Endothelial cell of umbilical vein (primary cell): Measurements from ENCODE around the gene PHACTR1. TPM values are rescaled to one million over a fixed set of nuclear protein-coding genes. Genes with fewer than 3 reads are reported as not detected.

Source experiments
- BruUV-seq: library from RNA; stranded (reverse); fragments of 400-500 nt; replicated peaks from 2 replicates; lab custom pipeline; 2021; lab: Mats Ljungman, UMichigan
- CTCF ChIA-PET: fragments of 300-600, 350-600 bp; sonication (Branson Sonifier 250); formaldehyde crosslinking; loops from one replicate; lab custom pipeline; 2021; ENCODE audit warnings: antibody characterized with exemption, inconsistent platforms; lab: Charles Lee
- POLR2A ChIA-PET: fragments of 300-600, 350-600 bp; sonication (Branson Sonifier 250); formaldehyde crosslinking; loops from one replicate; lab custom pipeline; 2021; ENCODE audit warnings: antibody characterized with exemption, inconsistent platforms; lab: Charles Lee
- DNase-seq: peaks from one replicate; pipeline ENCODE4 v3.0.0-alpha.2; 2011; ENCODE audit warnings: low read depth, low spot score
- FAIRE-seq: peaks from 2 replicates; lab custom pipeline; 2011; peaks lifted over from hg19 to GRCh38; lab: Jason Lieb, UNC
- H2AFZ ChIP-seq: 2 replicates; pipeline ENCODE4 v1.6.0; 2012; ENCODE audit warnings: low read depth, low read length, control low read depth, inconsistent platforms
- H3K27ac ChIP-seq: 2 replicates; pipeline ENCODE4 v1.5.1; 2011; ENCODE audit warnings: low read depth, mild to moderate bottlenecking, control low read depth, low read length, moderate library complexity; ENCODE audit not compliant: insufficient read depth
- H3K27me3 ChIP-seq, 2 experiments: 2 replicates each; pipeline versions ENCODE4 v1.6.0 to v1.6.1; 2011; ENCODE audit warnings: low read length in 2 of 2, mixed read lengths in 1 of 2; ENCODE audit not compliant: control insufficient read depth in 2 of 2, insufficient read depth in 2 of 2
- H3K36me3 ChIP-seq, 2 experiments: 2 replicates in 1 of 2; 3 replicates in 1 of 2; pipeline ENCODE4 v1.5.1; 2011; ENCODE audit warnings: low read length in 2 of 2, mild to moderate bottlenecking in 1 of 2, moderate library complexity in 1 of 2; ENCODE audit not compliant: control insufficient read depth in 2 of 2, insufficient read depth in 2 of 2; ENCODE audit errors: extremely low read depth in 1 of 2
- H3K4me1 ChIP-seq: 3 replicates; pipeline ENCODE4 v1.5.1; 2011; ENCODE audit warnings: mild to moderate bottlenecking, low read length; ENCODE audit not compliant: control insufficient read depth, insufficient read depth; ENCODE audit errors: extremely low read depth
- H3K4me2 ChIP-seq: 2 replicates; pipeline ENCODE4 v1.6.1; 2011; ENCODE audit warnings: low read length, control low read depth, mixed read lengths; ENCODE audit not compliant: insufficient read depth
- H3K4me3 ChIP-seq, 3 experiments: fragments of 200-600 bp in 1 of 3; sonication (generic), shearing (Covaris generic) in 1 of 3; replicated peaks in 1 of 3; 2 replicates each; pipeline ENCODE4 v1.5.1; 2011 to 2016; ENCODE audit warnings: control low read depth in 3 of 3, low read length in 3 of 3, mild to moderate bottlenecking in 2 of 3, inconsistent platforms in 1 of 3, low read depth in 1 of 3, moderate library complexity in 1 of 3; ENCODE audit not compliant: insufficient read depth in 1 of 3
- H3K79me2 ChIP-seq: 2 replicates; pipeline ENCODE4 v1.6.0; 2012; ENCODE audit warnings: low read length, inconsistent platforms; ENCODE audit not compliant: control insufficient read depth, insufficient read depth
- H3K9ac ChIP-seq: replicated peaks from 2 replicates; pipeline ENCODE3; 2011; ENCODE audit warnings: low read length, control low read depth; ENCODE audit not compliant: insufficient read depth; ENCODE audit errors: extremely low read depth
- H3K9me1 ChIP-seq: replicated peaks from 3 replicates; pipeline ENCODE4 v1.6.0; 2011; ENCODE audit warnings: mild to moderate bottlenecking, low read length; ENCODE audit not compliant: control insufficient read depth, insufficient read depth; ENCODE audit errors: extremely low read depth
- H3K9me3 ChIP-seq: replicated peaks from 2 replicates; pipeline ENCODE4 v1.5.1; 2012; ENCODE audit warnings: low read length, inconsistent platforms; ENCODE audit not compliant: control insufficient read depth, insufficient read depth
- H4K20me1 ChIP-seq: replicated peaks from 2 replicates; pipeline ENCODE3; 2011; ENCODE audit warnings: mild to moderate bottlenecking, low read length; ENCODE audit not compliant: control insufficient read depth, insufficient read depth; ENCODE audit errors: extremely low read depth
- CTCF ChIP-seq, 2 donors: IDR thresholded peaks; 1 replicate in 1 of 2; 2 replicates in 1 of 2; pipeline ENCODE4 v1.5.1; 2011; ENCODE audit warnings: low read length in 2 of 2, mild to moderate bottlenecking in 2 of 2, moderate library complexity in 2 of 2, control low read depth in 1 of 2, inconsistent platforms in 1 of 2, low read depth in 1 of 2; ENCODE audit not compliant: insufficient read depth in 1 of 2; ENCODE audit errors: extremely low read depth in 1 of 2
- EZH2 ChIP-seq: IDR thresholded peaks from 2 replicates; pipeline ENCODE4 v1.6.1; 2012; ENCODE audit warnings: borderline replicate concordance, low read depth, mild to moderate bottlenecking, moderate library complexity, low read length, inconsistent platforms; ENCODE audit not compliant: severe bottlenecking
- FOS ChIP-seq: IDR thresholded peaks from 2 replicates; pipeline ENCODE4 v1.6.1; 2011; ENCODE audit warnings: mild to moderate bottlenecking, low read length, moderate library complexity, borderline replicate concordance; ENCODE audit not compliant: insufficient read depth
- GATA2 ChIP-seq: IDR thresholded peaks from 2 replicates; pipeline ENCODE4 v1.7.0; 2011; ENCODE audit warnings: low read depth, mild to moderate bottlenecking, moderate library complexity, mixed read lengths, low read length; ENCODE audit not compliant: insufficient read length, insufficient read depth
- JUN ChIP-seq: IDR thresholded peaks from 2 replicates; pipeline ENCODE4 v1.6.1; 2011; ENCODE audit warnings: borderline replicate concordance, low read depth; ENCODE audit not compliant: insufficient read length, insufficient read depth
- MYC ChIP-seq: IDR thresholded peaks from one replicate; pipeline ENCODE4 v1.6.1; 2011; ENCODE audit warnings: mild to moderate bottlenecking, low read depth, low read length
- POLR2A ChIP-seq: IDR thresholded peaks from 2 replicates; pipeline ENCODE4 v1.6.1; 2012; ENCODE audit warnings: low read depth, mild to moderate bottlenecking, control low read depth, low read length
- POLR2AphosphoS5 ChIP-seq: IDR thresholded peaks from 2 replicates; pipeline ENCODE4 v1.6.1; 2012; ENCODE audit warnings: low read depth, mild to moderate bottlenecking, control low read depth, low read length, moderate library complexity; ENCODE audit not compliant: insufficient read depth
- dilution Hi-C: fragments of 300-500 bp; cut with MboI; formaldehyde crosslinking; loops from one replicate; pipeline ENCODE4 v1.15.0; 2019; ENCODE audit warnings: low sequenced_read_pairs; ENCODE audit not compliant: extremely low pct_ligation_motif_present
- intact Hi-C: fragments of 100-400 bp; cut with micrococcal nuclease; formaldehyde crosslinking; loops from one replicate; pipeline ENCODE4 v1.10.0; 2022
- polyA plus RNA-seq, 4 experiments: library from polyadenylated mRNA; depleted of rRNA in 3 of 4; stranded (reverse) in 3 of 4; unstranded in 1 of 4; fragments of >200 nt; gene quantifications; 2 replicates each; pipeline versions ENCODE4 v1.2.1 to v1.2.3, GENCODE V29; 2011 to 2012; ENCODE audit warnings: missing spikeins in 1 of 4
- total RNA-seq: library from RNA; stranded (reverse); gene quantifications from 2 replicates; pipeline ENCODE4 v1.2.3, GENCODE V29; 2021
- TF ChIP-seq, protein P1 (sequence below): IDR thresholded peaks from 2 replicates; pipeline ENCODE4 v1.6.1; 2011; ENCODE audit not compliant: insufficient read depth, insufficient read length

PHACTR1 gene
- total and polyA plus RNA-seq, 2 donors (not counting 3 experiments of a cell fraction or from before 2014, with no cell fraction given): 2.4 to 23.2 TPM

- H3K4me3 ChIP-seq: no peak overlapping the region
- no peak overlapping the region for H3K27ac ChIP-seq
- POLR2A ChIA-PET: no interaction called here
- no peaks in the 10 kb centered on the region for H3K9me1 ChIP-seq
- no peak overlapping the region for H2AFZ ChIP-seq
- intact Hi-C loops: loop anchor here (10.0 kb wide), 2 partner anchors 215 to 395 kb away; no protein-coding TSS in a partner anchor
- CTCF ChIA-PET: interaction anchor here (0.6 to 4.9 kb wide), 8 partner anchors 10 to 421 kb away, joined by 3 to 98 read pairs (median 8); partner anchors contain the start of gene TBC1D7
- H3K36me3 ChIP-seq: no peaks in the 10 kb centered on the region
- FAIRE-seq (no peak), DNase-seq (no peak)
- dilution Hi-C loops: no loop called here
- H4K20me1 ChIP-seq: no peaks in the 10 kb centered on the region
- H3K4me1 ChIP-seq: no peaks in the 10 kb centered on the region
- H3K9me3 ChIP-seq: no peaks in the 10 kb centered on the region
- BruUV-seq: no TSS peak
- no peak overlapping the region for H3K4me2 ChIP-seq
- no peak for TF ChIP-seq MYC
- no peak for TF ChIP-seq POLR2A
- no peak for TF ChIP-seq FOS
- no peak for TF ChIP-seq EZH2
- no peak for TF ChIP-seq POLR2AphosphoS5
- TF ChIP-seq CTCF (IDR thresholded peaks at IDR 0.05; ENCODE audit: extremely low read depth in 1 of 2, insufficient read depth in 1 of 2, low read depth in 1 of 2, low read length in 2 of 2): no peak
- TF ChIP-seq JUN: no peak
- TF ChIP-seq, protein P1, sequence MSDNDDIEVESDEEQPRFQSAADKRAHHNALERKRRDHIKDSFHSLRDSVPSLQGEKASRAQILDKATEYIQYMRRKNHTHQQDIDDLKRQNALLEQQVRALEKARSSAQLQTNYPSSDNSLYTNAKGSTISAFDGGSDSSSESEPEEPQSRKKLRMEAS: no peak
- no peak for TF ChIP-seq GATA2
- no peaks in the 10 kb centered on the region for H3K79me2 ChIP-seq
- H3K27me3 ChIP-seq: peaks cover 7 to 14% of the 10 kb centered on the region in 2 experiments
- H3K9ac ChIP-seq: no peak overlapping the region
Measured at GRCh38 chr6:12909833-12910232, 193.3 kb downstream of the PHACTR1 start.
